Duodenal mucosa (tissue), 2 donors: ENCODE measurements around the gene WDR90.

Experiments
- H3K27ac ChIP-seq: one replicate; pipeline ENCODE4 v1.7.0; 2013; ENCODE audit warnings: low read depth, low read length
- H3K27me3 ChIP-seq, 2 donors: one replicate each; pipeline ENCODE4 v1.7.0; 2013; ENCODE audit warnings: low read length in 2 of 2, control low read depth in 1 of 2; ENCODE audit not compliant: insufficient read depth in 2 of 2, control insufficient read depth in 1 of 2
- H3K36me3 ChIP-seq, 2 donors: one replicate each; pipeline ENCODE4 v1.7.0; 2013; ENCODE audit warnings: low read length in 2 of 2, control low read depth in 1 of 2; ENCODE audit not compliant: insufficient read depth in 2 of 2, control insufficient read depth in 1 of 2
- H3K4me1 ChIP-seq, 2 donors: one replicate each; pipeline ENCODE4 v1.7.0; 2013; ENCODE audit warnings: low read length in 2 of 2, control low read depth in 1 of 2; ENCODE audit not compliant: insufficient read depth in 2 of 2, control insufficient read depth in 1 of 2
- H3K4me3 ChIP-seq, 2 donors: one replicate each; pipeline ENCODE4 v1.7.0; 2013; ENCODE audit warnings: low read length in 2 of 2, low read depth in 1 of 2
- H3K9ac ChIP-seq, 2 donors: one replicate each; pipeline ENCODE4 v1.7.0; 2013; ENCODE audit warnings: low read length in 2 of 2, low read depth in 1 of 2
- H3K9me3 ChIP-seq, 2 donors: one replicate each; pipeline ENCODE4 v1.7.0; 2013; ENCODE audit warnings: low read length in 2 of 2, control low read depth in 1 of 2; ENCODE audit not compliant: control insufficient read depth in 1 of 2

Gene WDR90

GRCh38 chr16:625977-626765 is 23.0 kb upstream of the WDR90 start:
- no peaks in the 10 kb centered on the region for H3K27me3 ChIP-seq
- H3K9ac ChIP-seq = no peak overlapping the region
- peaks cover 0 to 30% of the 10 kb centered on the region in 2 donors for H3K36me3 ChIP-seq
- no peaks in the 10 kb centered on the region for H3K9me3 ChIP-seq
- no peak overlapping the region for H3K4me3 ChIP-seq
- peaks cover 0 to 12% of the 10 kb centered on the region in 2 donors for H3K4me1 ChIP-seq
- H3K27ac ChIP-seq = no peak overlapping the region

GRCh38 chr16:626787-627453 is 22.2 kb upstream of the WDR90 start:
- no peak overlapping the region for H3K27ac ChIP-seq
- no peak overlapping the region for H3K4me3 ChIP-seq
- no peaks in the 10 kb centered on the region for H3K27me3 ChIP-seq
- H3K4me1 ChIP-seq = peaks cover 0 to 9% of the 10 kb centered on the region in 2 donors
- no peaks in the 10 kb centered on the region for H3K9me3 ChIP-seq
- no peak overlapping the region for H3K9ac ChIP-seq
- H3K36me3 ChIP-seq = peaks cover 0 to 30% of the 10 kb centered on the region in 2 donors

- peaks cover 0 to 30% of the 10 kb centered on the region in 2 donors for H3K36me3 ChIP-seq
- no peak overlapping the region for H3K27ac ChIP-seq
- peaks cover 0 to 9% of the 10 kb centered on the region in 2 donors for H3K4me1 ChIP-seq
- no peaks in the 10 kb centered on the region for H3K9me3 ChIP-seq
- H3K4me3 ChIP-seq = no peak overlapping the region
- H3K9ac ChIP-seq = no peak overlapping the region
- no peaks in the 10 kb centered on the region for H3K27me3 ChIP-seq
These were observed 21.5 kb upstream of the WDR90 start for GRCh38 chr16:627454-628239.

- no peak overlapping the region for H3K9ac ChIP-seq
- no peaks in the 10 kb centered on the region for H3K27me3 ChIP-seq
- H3K36me3 ChIP-seq = peaks cover 0 to 30% of the 10 kb centered on the region in 2 donors
- no peak overlapping the region for H3K27ac ChIP-seq
- no peaks in the 10 kb centered on the region for H3K9me3 ChIP-seq
- peaks cover 0 to 9% of the 10 kb centered on the region in 2 donors for H3K4me1 ChIP-seq
- no peak overlapping the region for H3K4me3 ChIP-seq
These were observed 20.7 kb upstream of the WDR90 start for GRCh38 chr16:628321-629061.

GRCh38 chr16:629185-629832 is 19.9 kb upstream of the WDR90 start:
- H3K9me3 ChIP-seq = no peaks in the 10 kb centered on the region
- H3K4me3 ChIP-seq = no peak overlapping the region
- no peak overlapping the region for H3K9ac ChIP-seq
- H3K4me1 ChIP-seq = peaks cover 0 to 9% of the 10 kb centered on the region in 2 donors
- no peaks in the 10 kb centered on the region for H3K27me3 ChIP-seq
- H3K27ac ChIP-seq = no peak overlapping the region
- H3K36me3 ChIP-seq = peaks cover 0 to 38% of the 10 kb centered on the region in 2 donors

GRCh38 chr16:629833-630248 is 19.3 kb upstream of the WDR90 start:
- no peaks in the 10 kb centered on the region for H3K27me3 ChIP-seq
- peaks cover 0 to 39% of the 10 kb centered on the region in 2 donors for H3K36me3 ChIP-seq
- H3K4me3 ChIP-seq = no peak overlapping the region
- H3K9me3 ChIP-seq = no peaks in the 10 kb centered on the region
- no peak overlapping the region for H3K27ac ChIP-seq
- H3K9ac ChIP-seq = no peak overlapping the region
- H3K4me1 ChIP-seq = peaks cover 0 to 11% of the 10 kb centered on the region in 2 donors

- Histone ChIP-seq H3K9ac (no peak overlapping the region), H3K27ac (no peak overlapping the region), H3K36me3 (peaks cover 0 to 39% of the 10 kb centered on the region in 2 donors)
These were observed 18.8 kb upstream of the WDR90 start for GRCh38 chr16:630249-630814.

GRCh38 chr16:630815-631405 is 18.3 kb upstream of the WDR90 start, which contains the start of gene WFIKKN1:
Gene WFIKKN1 (plus strand): TSS chr16:630985. CDS start chr16:631254, 269 bp downstream.
- Histone ChIP-seq H3K27me3 (no peaks in the 10 kb centered on the region), H3K4me3 (no peak within 1 kb of the TSS), H3K9ac (no peak within 1 kb of the TSS), H3K9me3 (no peaks in the 10 kb centered on the region), H3K4me1 (peaks cover 0 to 19% of the 10 kb centered on the region in 2 donors), H3K36me3 (peaks cover 0 to 34% of the 10 kb centered on the region in 2 donors), H3K27ac (no peak within 1 kb of the TSS)

More at GRCh38 chr16:630249-630814, 18.8 kb upstream of the WDR90 start:
- Histone ChIP-seq H3K9me3 (no peaks in the 10 kb centered on the region), H3K27me3 (no peaks in the 10 kb centered on the region), H3K4me1 (peaks cover 0 to 16% of the 10 kb centered on the region in 2 donors), H3K4me3 (no peak overlapping the region)
